ENCODE results near the gene FAM241B.

The FAM241B gene

DNA sequence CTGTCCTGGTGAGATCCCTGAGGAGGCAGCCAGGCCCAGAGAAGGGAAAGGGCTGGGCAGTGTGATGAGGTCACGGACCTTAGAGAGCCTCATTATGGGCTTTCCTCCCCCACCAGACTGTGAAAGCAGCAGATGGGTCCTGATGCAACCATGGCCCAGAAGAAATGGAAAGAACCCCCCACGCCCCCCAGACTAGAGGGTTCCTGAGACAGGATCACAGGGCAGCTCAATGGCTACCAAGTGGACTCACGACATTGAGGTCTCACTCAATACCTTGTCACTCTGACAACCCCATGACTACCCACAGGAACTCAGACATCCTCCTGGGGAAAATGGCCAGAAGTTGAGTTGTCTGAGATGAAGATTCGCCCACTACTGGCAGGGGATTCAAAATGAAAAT is 36.7 kb downstream of the FAM241B start:
- ATAC-seq: no peak

- ATAC-seq: no peak
These were observed 38.7 kb downstream of the FAM241B start for GRCh38 chr10:69668721-69669120.

- ATAC-seq: no peak
These were observed 39.4 kb downstream of the FAM241B start for GRCh38 chr10:69669409-69669808.

DNA sequence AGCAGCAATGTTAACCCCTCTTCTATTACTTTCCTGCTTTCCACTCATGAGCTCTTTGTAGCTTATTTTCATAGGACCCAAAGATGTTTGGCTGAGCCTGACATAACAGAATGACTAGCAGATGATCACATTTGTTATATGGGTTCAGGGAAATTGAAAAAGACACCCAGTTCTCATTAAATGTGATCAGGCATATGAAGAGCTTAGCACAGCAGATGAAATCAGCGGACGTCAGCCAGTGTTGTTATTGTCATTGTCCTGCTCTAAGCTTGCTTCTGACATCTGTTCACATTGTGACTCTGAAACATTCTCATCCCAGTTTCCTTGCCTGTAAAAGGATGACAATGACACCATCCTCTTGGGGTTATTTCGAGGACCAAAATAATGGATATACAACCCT is 43.5 kb downstream of the FAM241B start:
- no peak for ATAC-seq

DNA sequence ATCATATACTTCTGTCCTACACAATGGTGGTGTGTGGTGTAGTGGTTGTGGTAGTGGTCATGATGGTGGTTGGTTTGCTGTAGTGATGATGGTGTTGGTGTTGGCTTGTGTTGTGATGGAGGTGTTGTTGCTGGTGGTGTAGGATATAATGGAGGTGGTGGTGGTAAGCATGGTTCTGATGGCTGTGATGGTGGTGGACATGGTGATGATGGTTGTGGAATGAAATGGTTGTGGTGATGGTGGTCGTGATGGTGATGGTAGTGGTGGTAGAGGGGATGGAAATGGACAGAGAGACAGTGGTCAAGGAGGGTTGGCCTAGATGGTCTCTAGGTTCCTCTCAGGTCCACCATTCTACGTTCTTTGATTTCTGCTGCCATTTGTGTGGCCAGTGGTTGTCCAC is 44.7 kb downstream of the FAM241B start:
- ATAC-seq: no peak

DNA sequence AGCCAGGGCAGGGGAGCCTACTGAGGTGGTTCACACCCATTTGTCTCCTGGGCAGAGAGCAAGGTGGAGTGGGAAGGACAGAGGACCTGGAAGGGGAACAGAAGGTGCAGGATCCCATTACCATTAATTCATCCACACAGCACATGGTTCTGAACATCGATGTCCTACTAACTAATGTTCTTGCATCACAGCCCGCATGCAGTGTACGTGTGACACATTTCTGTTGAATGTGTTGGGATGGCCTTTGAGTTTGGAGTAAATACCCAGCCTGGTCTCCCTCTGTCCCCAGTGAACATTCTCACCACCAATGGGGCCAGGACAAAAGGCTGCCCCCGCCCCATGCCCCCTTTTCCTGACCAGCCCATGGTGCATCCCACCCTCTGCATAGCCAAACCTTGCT is 46.3 kb downstream of the FAM241B start:
- ATAC-seq: no peak

GRCh38 chr10:69677985-69678654 is 48.1 kb downstream of the FAM241B start:
- ATAC-seq: no peak

DNA sequence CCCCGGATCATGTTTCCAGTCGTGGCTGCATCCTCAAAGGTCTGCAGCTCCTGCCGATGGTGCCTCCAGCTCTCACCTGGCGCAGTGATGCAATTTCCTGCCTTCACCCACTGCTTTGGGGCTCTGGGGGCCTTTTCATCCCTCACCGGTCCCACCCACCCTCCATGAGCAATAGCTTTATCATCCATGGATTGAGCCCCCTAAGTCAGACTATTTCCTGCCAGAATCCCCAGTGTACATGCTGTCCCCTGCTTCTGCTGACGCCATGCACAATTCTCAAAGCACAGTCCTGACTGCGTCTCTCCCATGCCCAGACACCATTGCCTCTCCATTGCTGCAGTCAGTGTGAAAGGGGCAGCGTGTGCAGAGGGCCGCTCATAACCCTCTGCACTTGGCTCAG is 49.7 kb downstream of the FAM241B start:
- ATAC-seq: no peak

DNA sequence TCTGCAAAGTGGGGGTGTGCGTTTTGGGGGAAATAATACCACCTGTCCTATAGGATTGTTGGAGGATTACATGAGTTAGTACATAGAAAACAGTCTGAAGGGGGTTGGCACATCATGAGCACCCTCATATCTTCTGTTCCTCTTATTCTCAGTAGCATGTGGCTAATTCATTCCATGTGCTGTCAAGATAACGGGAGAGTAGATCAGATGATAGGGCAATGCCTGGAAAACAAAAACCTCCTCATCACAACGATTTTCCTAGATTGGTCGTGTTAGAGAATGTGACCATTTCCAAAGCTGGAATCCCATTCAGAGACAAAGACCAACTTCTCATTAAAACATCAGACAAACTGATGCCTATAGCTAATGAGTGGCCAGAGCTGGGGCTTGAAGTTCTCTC is 50.6 kb downstream of the FAM241B start:
- ATAC-seq: no peak

GRCh38 chr10:69681436-69681835 is 51.4 kb downstream of the FAM241B start:
- ATAC-seq: no peak

- no peak for ATAC-seq
These were observed 53.0 kb downstream of the FAM241B start for GRCh38 chr10:69682955-69683474.
